HUDEP-2 (cell line): Measurements from ENCODE around the gene COL25A1.
A peak's percentile ranks its signal among the peaks of the same experiment; 100 is the strongest.

Experiments used
- DNase-seq, 76 experiments: peaks; one replicate each; lab custom pipeline; 2025; ENCODE audit not compliant: unreplicated experiment in 76 of 76; lab: John Stamatoyannopoulos, UW

The COL25A1 gene

DNA sequence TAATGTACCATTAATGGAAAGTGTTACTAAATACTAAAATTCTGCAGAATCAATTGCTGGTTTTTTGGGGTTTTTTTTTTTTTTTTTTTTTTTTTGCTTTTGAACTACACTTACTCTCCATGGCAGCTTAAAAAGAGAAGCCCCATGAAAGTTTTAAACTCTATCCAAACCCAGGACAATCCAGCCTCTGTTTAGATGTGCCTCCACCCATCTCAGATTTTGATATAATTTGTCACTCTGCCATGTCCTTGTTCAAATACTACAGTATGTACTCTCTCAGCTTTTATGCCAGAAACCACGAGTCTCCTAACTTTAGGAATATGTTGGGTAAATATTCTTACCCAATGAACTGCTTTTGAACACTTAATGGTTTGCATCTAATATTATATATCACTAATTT, 84.2 kb downstream of the COL25A1 start:
- no peak for DNase-seq

DNA sequence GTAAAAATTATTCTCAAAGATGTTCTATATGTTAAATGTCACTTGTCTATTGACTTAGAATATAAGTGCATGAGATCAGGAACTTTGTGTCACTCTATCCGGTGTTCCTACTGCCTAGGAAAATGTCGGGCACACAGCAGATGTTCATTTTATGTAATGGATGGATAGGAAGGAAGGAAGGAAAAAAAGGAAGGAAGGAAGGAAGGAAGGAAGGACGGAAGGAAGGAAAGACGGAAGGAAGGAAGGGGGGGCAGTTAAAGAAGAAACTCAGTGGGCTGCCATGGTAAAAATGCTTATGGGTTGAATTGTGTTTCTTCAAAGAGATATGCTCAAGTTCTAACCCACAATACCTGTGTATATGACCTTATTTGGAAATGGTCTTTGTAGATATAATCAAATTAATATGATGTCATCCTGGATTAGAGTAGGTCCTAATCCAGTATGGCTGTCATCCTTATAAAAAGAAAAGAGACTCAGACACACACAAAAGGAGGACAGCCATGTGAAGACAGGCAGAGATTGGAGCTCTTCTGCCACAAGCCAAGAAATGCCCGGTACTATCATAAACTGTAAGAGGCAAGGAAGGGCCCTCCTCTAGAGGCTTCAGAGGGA, 86.3 kb downstream of the COL25A1 start:
- DNase-seq = no peak

DNA sequence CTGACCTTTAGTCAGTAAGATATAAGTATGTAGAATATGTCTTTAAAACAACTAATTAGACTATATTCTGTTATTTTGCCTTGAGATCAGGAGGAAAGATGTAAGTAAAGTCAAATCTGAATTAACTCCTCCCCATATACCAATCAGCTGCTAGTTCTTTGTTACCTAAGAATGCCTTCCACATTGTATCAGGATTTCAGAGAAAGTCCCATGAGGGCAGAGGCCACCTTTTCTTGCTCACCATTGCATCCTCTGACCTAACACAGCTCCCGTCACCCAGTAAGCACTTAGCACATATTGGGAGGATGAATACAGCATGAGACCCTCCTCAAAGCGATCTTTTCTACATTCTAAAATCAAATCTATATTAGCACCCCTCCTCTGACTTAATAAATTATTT, 87.0 kb downstream of the COL25A1 start:
- no peak for DNase-seq

DNA sequence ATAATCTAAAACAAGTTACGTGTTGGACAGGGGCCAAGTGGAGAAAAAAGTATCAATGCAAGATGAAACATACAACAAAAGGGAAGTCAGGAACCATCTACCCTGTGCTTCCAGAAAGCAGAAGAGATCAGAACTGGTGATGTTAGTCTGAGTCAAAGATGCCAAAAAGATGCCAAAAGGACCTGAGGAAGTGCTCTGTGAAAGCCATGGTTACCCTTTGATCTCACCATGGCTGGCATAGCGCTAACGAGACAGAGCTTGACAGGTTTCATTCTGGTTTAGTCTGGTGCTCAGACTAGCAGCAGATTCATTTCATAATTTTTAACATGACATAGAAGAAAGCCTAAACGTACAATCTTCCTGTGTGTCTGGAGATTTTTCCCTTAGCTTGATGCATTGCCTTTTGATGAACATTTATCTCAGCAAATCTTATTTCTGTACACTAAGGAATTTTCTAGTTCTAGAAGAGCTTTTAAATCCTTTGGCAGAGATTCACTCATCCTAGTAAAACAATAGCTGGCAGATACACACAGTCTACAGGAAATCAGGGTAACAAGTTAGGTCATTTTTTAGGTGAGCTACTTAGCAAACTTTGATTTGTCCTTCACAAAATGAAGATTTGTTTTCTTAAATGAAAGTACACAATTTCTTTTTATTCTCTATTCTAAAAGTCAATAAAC, 87.7 kb downstream of the COL25A1 start:
- DNase-seq = no peak

DNA sequence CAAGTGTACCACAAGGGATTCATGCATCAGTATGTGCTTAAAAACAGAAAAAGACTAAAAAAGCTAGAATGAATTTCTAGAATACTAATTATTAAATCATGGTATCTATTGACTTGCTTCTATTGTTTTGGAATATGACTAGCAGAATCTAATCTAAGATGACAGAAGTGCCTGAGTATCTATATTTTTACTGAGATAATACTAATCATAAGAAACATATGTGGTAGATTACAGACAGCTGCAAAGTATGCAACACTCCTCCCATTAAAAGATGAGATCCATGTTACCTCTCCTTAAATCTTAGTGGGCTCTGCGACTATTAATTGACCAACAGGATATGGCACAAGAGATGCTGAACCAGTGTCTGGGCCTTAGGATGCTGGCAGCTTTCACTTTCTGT, 89.4 kb downstream of the COL25A1 start:
- DNase-seq = no peak

DNA sequence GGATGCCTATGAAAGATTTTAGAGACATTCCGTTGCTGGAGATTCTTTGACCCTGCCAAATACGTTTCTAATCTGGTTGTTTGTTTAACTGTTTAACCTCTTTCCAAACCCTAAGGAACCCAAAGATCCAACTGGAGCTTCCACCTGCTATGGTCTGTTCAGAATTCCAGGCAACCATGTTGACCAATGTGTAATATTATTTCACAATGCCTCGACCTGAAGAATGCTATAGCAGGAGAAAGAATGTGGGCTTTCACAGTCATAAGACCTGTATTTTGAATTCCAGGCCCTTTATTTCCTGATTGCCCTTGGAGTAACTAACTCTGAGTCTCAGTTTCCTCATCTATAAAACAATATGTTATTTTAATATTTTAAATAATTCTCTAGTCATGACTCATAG, 90.8 kb downstream of the COL25A1 start:
- DNase-seq = no peak

DNA sequence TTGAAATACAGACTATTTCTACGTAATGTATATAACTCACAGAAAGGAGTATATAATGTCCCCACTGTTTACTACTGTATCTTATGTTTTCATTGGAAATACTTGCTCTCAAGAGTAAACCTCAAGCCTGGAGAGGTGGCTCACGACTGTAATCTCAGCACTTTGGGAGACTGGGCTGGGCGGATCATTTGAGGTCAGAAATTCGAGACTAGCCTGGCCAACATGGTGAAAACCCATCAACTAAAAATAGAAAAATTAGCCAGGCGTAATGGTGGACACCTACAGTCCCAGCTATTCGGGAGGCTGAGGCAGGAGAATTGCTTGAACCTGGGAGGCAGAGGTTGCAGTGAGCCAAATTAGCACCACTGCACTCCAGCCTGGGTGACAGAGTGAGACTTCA, 92.8 kb downstream of the COL25A1 start:
- DNase-seq = no peak

DNA sequence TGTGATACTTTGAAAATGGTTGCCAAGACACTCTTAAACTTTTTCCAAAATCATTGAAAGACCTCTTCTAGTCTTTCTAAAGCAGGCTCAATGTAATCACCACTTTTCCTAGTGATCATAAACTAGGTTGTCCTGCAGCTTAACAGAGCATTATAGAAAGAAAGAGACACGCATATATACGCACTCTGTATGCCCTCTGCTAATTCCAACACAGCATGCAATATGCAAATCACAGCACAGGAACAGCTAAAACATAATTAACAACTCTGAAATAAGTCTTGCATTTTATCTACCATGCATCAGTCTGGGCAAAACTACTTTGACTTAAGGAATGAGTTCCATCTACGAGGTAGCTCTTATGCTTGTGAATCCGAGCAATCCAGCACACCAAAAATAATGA, 94.6 kb downstream of the COL25A1 start:
- no peak for DNase-seq

DNA sequence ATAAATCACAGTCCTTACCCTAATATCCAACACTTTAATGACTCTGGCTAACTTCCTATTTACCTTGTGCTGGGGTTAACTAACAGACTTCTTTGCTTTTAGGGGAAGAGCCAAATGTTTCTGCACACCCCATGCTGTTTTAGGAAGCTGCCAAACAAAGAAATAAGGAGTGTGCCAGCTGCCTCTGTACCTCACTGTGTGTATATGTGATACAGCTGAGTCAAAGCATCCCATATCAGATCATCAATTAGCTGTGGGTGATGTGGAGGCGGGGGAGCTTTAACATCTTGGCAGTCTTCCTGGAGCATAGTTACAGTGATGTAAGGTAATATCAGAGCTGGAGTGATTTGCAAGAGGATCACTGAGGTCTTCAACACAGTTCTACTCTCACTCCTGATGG, 95.4 kb downstream of the COL25A1 start:
- DNase-seq = peak in 2 of 76 experiments; percentile 5 to 12

DNA sequence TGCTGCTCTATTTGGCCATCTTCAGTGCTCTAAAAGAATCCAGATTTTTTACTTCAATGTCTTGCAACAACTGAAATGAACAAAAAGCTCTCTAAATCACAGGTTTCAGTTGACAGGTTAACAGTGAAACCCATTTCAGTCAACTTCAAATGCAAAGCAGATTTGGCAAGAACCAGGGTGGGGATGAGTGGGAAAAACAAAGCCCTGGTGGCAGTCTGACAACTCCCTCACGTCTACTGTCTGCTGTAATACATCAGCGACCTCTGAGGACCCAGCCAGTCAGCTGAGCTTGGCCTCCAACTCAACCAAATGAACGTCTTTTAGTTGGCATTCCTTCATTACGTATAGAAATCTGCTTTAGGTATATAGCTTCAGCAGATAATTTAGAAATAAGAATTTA, 95.8 kb downstream of the COL25A1 start:
- no peak for DNase-seq

DNA sequence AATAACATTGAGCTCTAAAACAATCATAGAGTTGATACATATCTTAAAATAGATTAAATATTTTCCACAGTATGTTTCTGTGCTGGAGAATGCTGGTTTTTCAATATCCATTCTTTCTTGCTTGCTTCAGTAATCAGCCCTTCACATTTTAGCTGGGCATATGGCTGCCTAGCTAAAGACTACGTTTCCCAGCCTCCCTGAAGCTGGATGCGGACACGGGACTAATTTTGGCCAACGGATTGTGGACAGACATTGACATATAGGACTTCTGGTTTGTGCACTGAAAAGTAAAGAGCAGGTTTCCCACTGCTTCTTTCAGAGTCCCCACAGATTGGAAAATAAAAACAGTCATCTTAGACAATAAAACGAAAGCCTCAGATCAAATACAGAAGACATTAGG, 97.3 kb downstream of the COL25A1 start:
- DNase-seq = no peak

DNA sequence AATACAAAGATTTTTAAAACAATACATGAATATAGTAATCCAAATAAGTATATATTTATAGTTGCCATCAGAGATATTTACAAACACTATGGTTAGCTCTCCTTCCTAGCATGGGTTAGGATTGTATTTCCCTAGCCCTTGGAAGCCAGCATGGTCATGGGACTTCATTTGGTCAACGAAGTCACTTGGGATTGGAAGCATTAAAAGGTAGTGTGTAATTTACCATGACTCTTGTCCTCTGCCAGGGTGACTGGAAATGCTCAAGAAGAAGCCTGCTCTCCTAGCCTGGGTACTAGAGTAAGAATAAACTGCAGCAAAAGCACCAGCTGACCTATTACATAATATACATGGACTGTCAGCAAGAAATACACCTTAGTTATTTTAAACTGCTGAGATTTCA, 102.9 kb downstream of the COL25A1 start:
- no peak for DNase-seq

DNA sequence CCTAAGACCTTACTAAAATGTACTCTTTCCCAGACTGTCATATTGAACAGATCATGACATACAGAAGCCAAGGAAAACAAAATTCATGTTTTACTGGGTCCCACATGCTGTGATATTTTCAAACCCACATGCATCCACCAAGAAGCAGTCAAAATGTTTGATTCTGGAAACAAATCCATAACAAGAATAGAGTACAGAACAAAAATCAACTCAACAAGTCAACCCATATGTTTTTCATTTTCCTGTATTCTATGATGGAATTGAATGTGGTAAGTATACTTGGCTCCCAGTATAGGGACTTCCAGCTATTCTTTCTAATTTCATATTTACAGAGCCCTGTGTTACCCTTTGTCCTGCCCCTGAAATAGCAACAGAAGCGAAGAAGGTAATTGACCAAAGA, 106.8 kb downstream of the COL25A1 start:
- DNase-seq = no peak

DNA sequence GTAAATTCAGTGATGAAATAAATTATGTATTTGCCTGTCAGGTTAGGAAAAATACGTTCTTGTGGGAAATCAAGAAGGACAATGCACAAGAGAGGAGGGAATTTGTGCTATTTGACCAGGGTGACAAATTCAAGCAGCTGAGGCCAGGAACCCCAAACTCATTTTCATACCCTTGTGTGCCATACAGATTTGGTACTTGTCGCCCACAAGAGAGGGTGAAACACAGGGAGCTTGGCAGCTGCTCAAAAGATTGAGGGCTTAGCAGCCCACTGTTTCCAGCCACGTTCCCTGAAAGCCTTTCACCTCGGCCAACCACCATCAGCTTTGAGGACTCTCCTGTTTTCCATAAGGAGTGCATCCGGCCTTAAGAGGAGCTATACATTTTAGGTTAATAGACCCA, 111.2 kb downstream of the COL25A1 start:
- DNase-seq = no peak

DNA sequence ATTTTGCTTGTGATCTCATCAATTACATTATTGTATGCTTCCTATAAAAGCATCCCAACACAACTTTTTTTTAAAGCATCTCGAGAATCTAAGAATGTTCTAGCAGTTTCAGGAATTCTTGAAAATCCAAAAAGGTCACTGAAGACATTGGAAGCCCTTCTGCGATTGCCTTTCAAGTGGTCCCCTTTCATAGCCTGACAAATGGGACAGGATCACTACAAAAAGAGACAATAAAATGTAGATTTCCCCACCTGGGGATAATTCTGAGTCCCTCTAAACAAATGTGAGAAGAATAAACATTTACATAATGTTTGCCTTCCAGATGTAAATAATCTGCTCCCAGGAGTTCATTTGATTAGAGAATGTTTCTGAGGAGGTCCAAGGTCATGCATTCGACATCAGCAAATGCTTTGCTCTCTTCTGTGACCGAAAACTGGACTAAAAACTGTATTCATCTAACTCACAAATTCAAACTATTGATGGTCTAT, 116.0 kb downstream of the COL25A1 start:
- no peak for DNase-seq

DNA sequence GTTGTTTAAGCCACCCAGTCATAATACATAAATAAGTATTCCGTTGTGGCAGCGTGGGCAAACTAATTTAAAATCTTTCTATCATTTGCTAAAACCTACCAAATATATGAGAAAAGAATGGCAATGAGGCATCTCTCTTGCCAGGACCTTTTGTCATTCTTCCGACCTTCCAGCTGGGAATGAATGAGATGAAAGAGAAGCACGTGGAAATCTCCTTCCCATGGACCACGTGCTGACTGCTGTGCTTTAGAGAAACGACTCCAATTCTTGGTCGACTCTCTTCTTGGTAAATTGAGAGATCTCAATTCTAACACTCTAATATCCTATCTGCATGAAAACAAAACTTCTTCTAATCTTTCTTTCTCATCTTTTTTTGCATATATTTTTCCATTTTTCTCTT, 116.5 kb downstream of the COL25A1 start:
- DNase-seq = no peak

DNA sequence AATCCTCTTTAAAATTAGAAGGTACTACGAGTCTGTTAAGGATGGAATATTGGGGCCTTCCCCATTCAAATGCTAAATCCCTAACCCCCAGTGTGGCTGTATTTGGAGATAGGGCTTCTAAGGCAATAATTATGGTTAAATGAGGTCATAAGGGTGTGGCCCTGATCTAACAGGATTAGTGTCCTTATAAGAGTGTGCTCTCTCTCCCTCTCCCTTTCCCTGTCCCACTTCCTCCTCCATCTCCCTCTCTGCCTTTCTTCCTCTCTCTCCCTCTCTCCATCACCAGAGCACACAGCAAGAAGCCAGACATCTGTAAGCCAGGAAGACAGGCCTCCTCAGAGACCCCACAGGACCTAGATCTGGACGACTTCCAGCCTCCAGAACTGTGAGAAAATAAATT, 116.9 kb downstream of the COL25A1 start:
- DNase-seq = no peak

DNA sequence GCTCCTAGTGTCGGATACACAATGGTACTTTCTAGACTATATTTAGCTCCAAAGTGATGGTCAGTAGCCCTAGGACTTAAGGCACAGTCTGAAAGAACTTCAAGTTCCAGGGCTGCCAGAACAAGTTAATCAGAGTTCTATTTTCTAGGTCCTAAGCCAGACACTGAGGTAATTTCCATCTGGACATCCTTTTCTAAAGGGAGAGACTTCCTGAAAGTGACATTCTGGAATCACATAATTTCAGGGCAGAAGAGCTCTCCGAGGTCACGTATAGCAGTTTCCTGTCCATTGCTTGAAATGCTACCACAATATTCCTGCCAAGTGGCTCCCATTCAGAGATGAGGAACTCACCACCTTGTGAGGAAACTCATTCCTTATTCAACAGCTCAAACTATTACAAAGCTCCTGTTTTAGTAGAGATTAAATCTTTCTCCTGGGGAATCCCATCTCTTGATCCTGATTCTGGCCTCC, 117.9 kb downstream of the COL25A1 start:
- no peak for DNase-seq

DNA sequence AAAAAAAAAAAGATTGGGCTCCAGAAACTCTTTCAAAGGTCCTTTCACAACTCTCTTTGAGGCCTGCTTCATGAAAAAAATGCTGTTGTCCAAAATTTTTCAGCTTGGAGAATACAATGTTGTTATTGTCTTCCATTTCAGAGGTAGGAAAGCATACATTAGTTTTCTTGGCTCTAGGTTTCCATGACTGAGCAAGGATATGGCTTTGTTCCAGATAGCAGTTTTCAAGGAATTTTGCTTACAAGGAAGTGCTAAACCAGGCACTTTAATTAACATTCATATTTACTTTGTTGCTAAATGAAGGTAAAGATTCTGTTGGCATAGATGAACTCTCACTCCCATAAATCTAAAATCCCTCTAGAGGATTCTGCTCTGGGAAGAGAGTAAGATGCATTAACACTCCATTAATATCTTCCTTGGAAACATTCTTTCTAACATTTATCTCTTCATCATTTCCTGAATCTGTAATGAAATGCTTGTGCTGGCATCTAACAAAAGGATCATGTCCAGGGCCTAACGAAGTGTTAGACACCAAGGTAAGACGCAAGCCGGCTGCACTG, 118.4 kb downstream of the COL25A1 start:
- no peak for DNase-seq

DNA sequence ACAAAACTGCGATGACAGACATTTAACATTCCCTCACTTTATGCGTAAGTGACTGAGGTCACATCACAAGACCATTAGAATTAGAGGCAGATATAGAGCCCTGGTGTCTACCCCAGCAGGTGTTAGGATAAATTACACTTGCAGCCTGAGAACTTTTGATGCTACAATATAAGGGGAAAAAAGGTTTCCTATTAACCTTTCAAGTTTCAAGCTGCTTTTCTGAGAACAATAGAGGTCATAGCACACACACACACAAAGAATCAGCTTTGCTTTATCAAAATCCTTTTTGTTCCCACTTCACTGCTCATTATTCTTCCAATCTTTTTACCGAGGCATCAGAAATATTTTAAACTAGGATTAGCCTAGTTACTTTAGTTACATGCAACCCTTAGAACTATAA, 119.8 kb downstream of the COL25A1 start:
- DNase-seq = no peak

DNA sequence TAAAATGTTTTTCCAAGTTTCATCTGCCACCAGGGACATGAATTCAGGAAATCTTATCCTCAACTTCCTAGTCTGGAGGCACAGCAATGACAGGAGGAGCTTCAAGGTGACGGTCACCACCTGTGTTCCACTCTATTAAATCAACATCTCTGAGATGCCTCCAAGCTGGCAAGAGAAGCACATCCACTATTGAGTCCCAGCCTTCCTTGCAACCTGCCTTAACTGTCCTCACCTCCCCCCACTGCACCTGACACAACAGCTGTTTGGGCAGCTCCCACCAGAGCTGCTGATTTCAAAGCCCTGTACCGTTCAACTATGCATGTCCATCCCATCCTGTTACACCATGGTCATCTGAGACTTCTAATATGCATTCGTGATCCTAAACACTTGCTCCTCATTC, 123.4 kb downstream of the COL25A1 start:
- DNase-seq = no peak

DNA sequence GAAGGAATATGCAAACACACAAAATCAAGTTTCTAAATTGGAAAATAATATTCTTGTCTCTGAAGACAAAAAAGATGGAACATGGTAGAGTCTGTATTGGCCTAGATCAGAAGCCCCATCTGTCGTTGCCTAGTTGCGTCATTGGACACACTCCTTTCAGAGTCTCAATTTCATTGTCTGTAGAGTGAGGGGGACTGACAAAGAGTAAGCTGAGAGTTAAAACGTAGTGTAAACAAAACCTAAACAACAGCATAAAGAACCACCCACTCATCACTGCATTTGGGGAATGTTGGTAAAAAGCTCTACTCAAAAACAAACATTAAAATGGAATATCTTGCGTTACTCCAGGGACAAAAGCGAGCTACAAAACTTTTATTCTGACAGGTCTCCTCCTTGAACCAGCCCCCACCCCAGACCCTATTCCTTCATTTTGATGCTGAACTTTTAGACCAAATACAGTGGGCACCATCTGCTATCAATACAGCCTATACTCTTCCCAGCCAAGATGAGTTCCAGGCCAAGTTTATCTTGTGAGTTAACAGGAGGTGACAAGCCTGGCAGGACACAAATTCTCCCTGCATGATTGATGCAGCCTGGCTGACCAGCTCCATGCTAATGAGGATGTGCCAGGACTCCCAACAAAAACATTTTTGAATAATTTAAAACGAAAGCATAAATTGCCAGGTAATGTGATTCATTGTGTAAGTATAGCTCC, 125.2 kb downstream of the COL25A1 start:
- DNase-seq = no peak
